ENCODE results near the gene ACSBG1. TPM values are rescaled to one million over a fixed set of nuclear protein-coding genes. Genes with fewer than 3 reads are reported as not detected.
A peak's percentile ranks its signal among the peaks of the same experiment; 100 is the strongest.
"Not testable (repeated sequence)": the region's sequence is repeated elsewhere in the genome, so short reads cannot be mapped to it uniquely, and the experiment has no call there.

The ACSBG1 gene
- total RNA-seq, 1 donor from 2014 or later, result not detected

- intact Hi-C loops (cut with DNase I), result no loop called here
Observed at GRCh38 chr15:78178064-78178463, 56.3 kb downstream of the ACSBG1 start.

GRCh38 chr15:78177447-78177873 lies 56.9 kb downstream of the ACSBG1 start:
- no peak for DNase-seq (ENCODE audit: low spot score)
- intact Hi-C loops (cut with DNase I), result loop anchor here (2.0 kb wide), 1 partner anchor 61 kb away; no protein-coding TSS in a partner anchor

More at GRCh38 chr15:78178064-78178463, 56.3 kb downstream of the ACSBG1 start:
- DNase-seq (ENCODE audit: low spot score), result no peak

- DNase-seq (ENCODE audit: low spot score), result no peak
- intact Hi-C loops (cut with DNase I), result no loop called here
Observed at GRCh38 chr15:78175330-78175729, 59.0 kb downstream of the ACSBG1 start.

- DNase-seq (ENCODE audit: low spot score), result no peak
- intact Hi-C loops (cut with DNase I), result loop anchor here (5.0 kb wide), 1 partner anchor 42 kb away; the partner anchor contains the start of gene CIB2
Observed at GRCh38 chr15:78174401-78174800, 60.0 kb downstream of the ACSBG1 start.

GRCh38 chr15:78171864-78172472 lies 62.4 kb downstream of the ACSBG1 start:
- DNase-seq (ENCODE audit: low spot score), result no peak
- intact Hi-C loops (cut with DNase I), result loop anchor here (5.0 kb wide), 1 partner anchor 40 kb away; the partner anchor contains the start of gene CIB2

- intact Hi-C loops (cut with DNase I), result loop anchor here (5.0 kb wide), 1 partner anchor 39 kb away; the partner anchor contains the start of gene CIB2
- DNase-seq (ENCODE audit: low spot score), result no peak
Observed at GRCh38 chr15:78170848-78171773, 63.3 kb downstream of the ACSBG1 start.

GRCh38 chr15:78168608-78169007 lies 65.8 kb downstream of the ACSBG1 start:
- intact Hi-C loops (cut with DNase I), result no loop called here
- no peak for DNase-seq (ENCODE audit: low spot score)

- no peak for DNase-seq (ENCODE audit: low spot score)
- intact Hi-C loops (cut with DNase I), result no loop called here
Observed at GRCh38 chr15:78167227-78167888, 67.0 kb downstream of the ACSBG1 start.

- intact Hi-C loops (cut with DNase I), result no loop called here
- no peak for DNase-seq (ENCODE audit: low spot score)
Observed at GRCh38 chr15:78164010-78164409, 70.4 kb downstream of the ACSBG1 start.

GRCh38 chr15:78162038-78162437 lies 72.3 kb downstream of the ACSBG1 start:
- intact Hi-C loops (cut with DNase I), result no loop called here

GRCh38 chr15:78159395-78159794 lies 75.0 kb downstream of the ACSBG1 start:
- DNase-seq (ENCODE audit: low spot score), result no peak
- intact Hi-C loops (cut with DNase I), result no loop called here

More at GRCh38 chr15:78162038-78162437, 72.3 kb downstream of the ACSBG1 start:
- DNase-seq (ENCODE audit: low spot score), result no peak

GRCh38 chr15:78157203-78157602 lies 77.2 kb downstream of the ACSBG1 start:
- DNase-seq (ENCODE audit: low spot score), result no peak
- intact Hi-C loops (cut with DNase I), result no loop called here

GRCh38 chr15:78156653-78157052 lies 77.7 kb downstream of the ACSBG1 start:
- DNase-seq (ENCODE audit: low spot score), result no peak
- intact Hi-C loops (cut with DNase I), result no loop called here

GRCh38 chr15:78155355-78155939 lies 78.9 kb downstream of the ACSBG1 start:
- DNase-seq (ENCODE audit: low spot score), result no peak
- intact Hi-C loops (cut with DNase I), result no loop called here

- intact Hi-C loops (cut with DNase I), result no loop called here
- DNase-seq (ENCODE audit: low spot score), result no peak
Observed at GRCh38 chr15:78154955-78155354, 79.4 kb downstream of the ACSBG1 start.

GRCh38 chr15:78151075-78151474 lies 83.3 kb downstream of the ACSBG1 start:
- intact Hi-C loops (cut with DNase I); DNase-seq (ENCODE audit: low spot score): not testable (repeated sequence)

- intact Hi-C loops (cut with DNase I), result loop anchor here (5.0 kb wide), 1 partner anchor 287 kb away; the partner anchor contains the start of gene IREB2
- DNase-seq (ENCODE audit: low spot score), result no peak
Observed at GRCh38 chr15:78149805-78150751, 84.3 kb downstream of the ACSBG1 start.

GRCh38 chr15:78149068-78149804 lies 85.1 kb downstream of the ACSBG1 start, which contains the start of gene IDH3A:
TSS of gene IDH3A (plus strand) at chr15:78149362. CDS start at chr15:78149404, 42 bp downstream.
- intact Hi-C loops (cut with DNase I), result loop anchor here (5.0 kb wide), 1 partner anchor 288 kb away; the partner anchor contains the start of gene IREB2

More at GRCh38 chr15:78149068-78149804, 85.1 kb downstream of the ACSBG1 start, which contains the start of gene IDH3A:
- DNase-seq (ENCODE audit: low spot score), result peak; percentile 100

Measured in cardiac septum (tissue), 1 donor.